GM12874 (cell line): ENCODE results near the gene PIANP.

ENCODE experiments used
- CTCF ChIP-seq: IDR thresholded peaks from 2 replicates; pipeline ENCODE4 v1.5.1; 2011; ENCODE audit warnings: low read depth, mild to moderate bottlenecking, control low read depth, low read length, moderate library complexity; ENCODE audit not compliant: insufficient read depth

The PIANP gene

GRCh38 chr12:6688999-6689882 lies 11.4 kb downstream of the PIANP start, which contains the start of gene ZNF384:
TSS of gene ZNF384 (minus strand) at chr12:6689375. CDS start at chr12:6679520, 9,855 bp downstream.
- no peak for TF ChIP-seq CTCF

- no peak for TF ChIP-seq CTCF
These were observed 12.0 kb downstream of the PIANP start for GRCh38 chr12:6688543-6688998.

GRCh38 chr12:6685814-6686213 lies 14.8 kb downstream of the PIANP start:
- no peak for TF ChIP-seq CTCF

GRCh38 chr12:6684609-6685008 lies 16.0 kb downstream of the PIANP start:
- TF ChIP-seq CTCF: peak; percentile 53; the same call in 1 of the 2 replicates

- TF ChIP-seq CTCF: no peak
These were observed 23.7 kb downstream of the PIANP start for GRCh38 chr12:6676962-6677361.

- TF ChIP-seq CTCF: no peak
These were observed 28.5 kb downstream of the PIANP start for GRCh38 chr12:6672143-6672542.

GRCh38 chr12:6667559-6668210 lies 32.9 kb downstream of the PIANP start:
- 0 out of 2 replicates have a peak, but pooled peaks have one; percentile 4 for TF ChIP-seq CTCF
